ENCODE measurements around the gene KIAA0930. TPM values are rescaled to one million over a fixed set of nuclear protein-coding genes. Genes with fewer than 3 reads are reported as not detected.

Gene KIAA0930
- total RNA-seq, 2 experiments from 2014 or later, result 6.7 to 7.4 TPM

DNA sequence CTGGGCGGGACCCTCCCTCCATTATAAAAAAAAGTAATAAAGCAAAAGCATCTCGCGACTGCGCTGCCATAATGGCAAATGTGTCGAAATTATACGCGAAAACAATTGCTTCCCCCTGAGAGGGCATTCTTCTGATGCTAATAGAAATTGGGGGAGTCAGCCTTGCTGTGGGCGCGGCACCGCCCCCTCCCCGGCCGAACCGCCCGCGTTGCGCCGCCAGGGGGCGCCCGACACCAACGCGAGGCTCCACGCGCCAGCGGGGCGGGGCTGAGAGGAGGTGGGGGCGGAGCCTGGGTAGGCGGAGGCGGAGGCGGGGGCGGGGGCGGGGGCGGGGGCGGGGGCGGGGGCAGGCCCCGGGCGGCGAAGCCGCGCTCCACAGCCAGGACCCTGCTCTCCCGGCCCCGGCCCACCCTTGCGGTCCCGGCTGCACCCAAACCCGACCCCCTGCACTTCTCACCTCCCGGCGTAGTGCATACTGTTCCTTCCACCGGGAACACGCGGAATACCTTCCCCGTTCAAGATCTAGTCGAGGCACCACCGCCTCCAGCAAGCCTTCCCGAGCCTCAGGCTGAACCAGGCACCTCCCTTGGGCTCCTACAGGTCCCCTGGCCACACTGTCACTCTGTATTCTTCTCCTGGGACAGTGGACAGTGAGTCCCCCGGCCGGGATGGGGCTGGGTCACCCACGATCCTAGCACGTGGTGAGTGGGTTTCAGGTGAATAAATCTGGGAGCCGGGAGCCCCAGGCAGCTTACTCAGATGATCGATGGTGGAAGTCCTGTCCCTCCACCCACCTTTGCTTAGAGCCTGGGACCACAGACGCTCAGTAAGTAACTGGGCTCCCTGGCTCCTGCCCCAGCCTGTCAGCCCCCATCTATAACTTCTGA lies 28.5 kb upstream of the KIAA0930 start:
- peak overlapping the region; percentile 59 for H3K4me3 ChIP-seq (ENCODE audit: low read length)
- POLR2A ChIA-PET, result interaction anchor here (1.5 kb wide), 1 partner anchor 28 kb away, joined by 4 read pairs; no protein-coding TSS in a partner anchor
- TF ChIP-seq, protein P1, sequence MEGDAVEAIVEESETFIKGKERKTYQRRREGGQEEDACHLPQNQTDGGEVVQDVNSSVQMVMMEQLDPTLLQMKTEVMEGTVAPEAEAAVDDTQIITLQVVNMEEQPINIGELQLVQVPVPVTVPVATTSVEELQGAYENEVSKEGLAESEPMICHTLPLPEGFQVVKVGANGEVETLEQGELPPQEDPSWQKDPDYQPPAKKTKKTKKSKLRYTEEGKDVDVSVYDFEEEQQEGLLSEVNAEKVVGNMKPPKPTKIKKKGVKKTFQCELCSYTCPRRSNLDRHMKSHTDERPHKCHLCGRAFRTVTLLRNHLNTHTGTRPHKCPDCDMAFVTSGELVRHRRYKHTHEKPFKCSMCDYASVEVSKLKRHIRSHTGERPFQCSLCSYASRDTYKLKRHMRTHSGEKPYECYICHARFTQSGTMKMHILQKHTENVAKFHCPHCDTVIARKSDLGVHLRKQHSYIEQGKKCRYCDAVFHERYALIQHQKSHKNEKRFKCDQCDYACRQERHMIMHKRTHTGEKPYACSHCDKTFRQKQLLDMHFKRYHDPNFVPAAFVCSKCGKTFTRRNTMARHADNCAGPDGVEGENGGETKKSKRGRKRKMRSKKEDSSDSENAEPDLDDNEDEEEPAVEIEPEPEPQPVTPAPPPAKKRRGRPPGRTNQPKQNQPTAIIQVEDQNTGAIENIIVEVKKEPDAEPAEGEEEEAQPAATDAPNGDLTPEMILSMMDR (IDR thresholded peaks at IDR 0.05), result peak; percentile 83

DNA sequence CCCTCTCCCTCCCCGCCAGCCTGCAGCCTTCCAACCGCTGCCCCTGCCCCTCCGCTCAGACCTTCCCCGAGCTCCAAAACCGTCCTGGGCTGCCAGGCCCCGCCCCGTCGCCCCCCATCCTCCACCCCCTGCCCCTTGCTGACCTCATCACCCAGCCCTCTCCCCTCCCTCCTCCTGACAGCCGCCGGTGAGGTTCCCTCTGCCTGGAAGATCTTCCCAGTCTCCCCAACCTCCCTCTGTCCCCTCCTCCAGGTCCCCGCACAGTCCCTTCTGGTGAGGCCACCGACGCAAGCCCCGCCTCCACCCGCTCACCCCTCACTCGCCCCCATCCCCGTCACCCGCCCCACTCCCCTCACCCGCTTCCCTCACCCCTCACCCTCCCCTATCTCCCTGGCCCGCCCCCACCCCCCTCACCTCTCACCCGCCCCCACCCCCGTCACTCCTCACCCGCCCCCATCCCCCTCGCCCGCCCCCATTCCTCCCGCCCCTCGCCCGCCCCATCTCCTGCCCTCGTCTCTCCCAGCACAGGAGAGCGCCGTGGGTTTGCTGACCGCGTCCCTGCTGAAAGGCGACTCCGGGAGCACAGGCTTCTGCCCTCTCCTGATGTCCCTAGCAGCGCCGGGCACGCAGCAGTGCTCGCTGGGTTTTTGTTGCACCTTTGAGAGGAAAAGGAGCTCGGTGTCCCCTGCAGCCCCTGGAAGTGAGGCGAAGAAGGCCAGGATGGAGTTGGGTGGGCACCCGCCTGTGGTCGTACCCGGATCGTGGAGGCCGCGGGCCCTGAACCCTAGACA lies 27.7 kb upstream of the KIAA0930 start:
- Histone ChIP-seq H3K36me3 (ENCODE audit: insufficient read depth, low read length) (no peaks in the 10 kb centered on the region), H3K4me1 (ENCODE audit: insufficient read depth, low read length) (peaks cover 21% of the 10 kb centered on the region), H3K27me3 (ENCODE audit: control insufficient read depth in 1 of 2, insufficient read depth in 2 of 2, low read length in 2 of 2) (peaks cover 0 to 10% of the 10 kb centered on the region in 2 experiments), H3K9me3 (ENCODE audit: control insufficient read depth in 1 of 2, insufficient read depth in 1 of 2, low read length in 2 of 2) (no peaks in the 10 kb centered on the region), H3K4me3 (ENCODE audit: low read length) (peak overlapping the region; percentile 59), H3K27ac (ENCODE audit: low read depth in 1 of 2, low read length in 2 of 2) (no peak overlapping the region)
- Mint-ChIP-seq H3K27ac (no peak overlapping the region), H3K36me3 (ENCODE audit: low read depth) (no peaks in the 10 kb centered on the region), H3K4me1 (ENCODE audit: low read depth) (peaks cover 17% of the 10 kb centered on the region), H3K4me3 (peak overlapping the region; percentile 81), H3K9me3 (no peaks in the 10 kb centered on the region), H3K27me3 (peaks cover 20% of the 10 kb centered on the region)
- POLR2A ChIA-PET, result interaction anchor here (0.6 to 1.5 kb wide), 2 partner anchors 29 to 66 kb away, joined by 4 read pairs; no protein-coding TSS in a partner anchor
- DNase-seq (peak in 7 of 14 experiments; percentile 5 to 61 (median 33)), ATAC-seq (ENCODE audit: poor library complexity) (peak; percentile 25)
- TF ChIP-seq, protein P1 (IDR thresholded peaks at IDR 0.05), result no peak
- CTCF ChIA-PET, result interaction anchor here (0.7 to 1.6 kb wide), 4 partner anchors 41 to 169 kb away, joined by 3 read pairs; no protein-coding TSS in a partner anchor
- intact Hi-C loops (cut with DNase I, micrococcal nuclease), result loop anchor here (2.0 to 5.0 kb wide), 3 partner anchors 50 to 404 kb away; partner anchors contain the start of gene ATXN10 (in 1 of the 2)

More for the DNA sequence above, 28.5 kb upstream of the KIAA0930 start:
- Mint-ChIP-seq H3K4me1 (ENCODE audit: low read depth) (peaks cover 17% of the 10 kb centered on the region), H3K27me3 (peaks cover 14% of the 10 kb centered on the region), H3K36me3 (ENCODE audit: low read depth) (no peaks in the 10 kb centered on the region), H3K9me3 (no peaks in the 10 kb centered on the region), H3K27ac (no peak overlapping the region), H3K4me3 (peak overlapping the region; percentile 83)
- Histone ChIP-seq H3K36me3 (ENCODE audit: insufficient read depth, low read length) (no peaks in the 10 kb centered on the region), H3K27ac (ENCODE audit: low read depth in 1 of 2, low read length in 2 of 2) (no peak overlapping the region), H3K9me3 (ENCODE audit: control insufficient read depth in 1 of 2, insufficient read depth in 1 of 2, low read length in 2 of 2) (no peaks in the 10 kb centered on the region), H3K27me3 (ENCODE audit: control insufficient read depth in 1 of 2, insufficient read depth in 2 of 2, low read length in 2 of 2) (peaks cover 0 to 7% of the 10 kb centered on the region in 2 experiments), H3K4me1 (ENCODE audit: insufficient read depth, low read length) (peaks cover 18% of the 10 kb centered on the region)
- intact Hi-C loops (cut with DNase I, micrococcal nuclease), result loop anchor here (1.0 to 5.0 kb wide), 6 partner anchors 28 to 403 kb away; partner anchors contain the start of genes ATXN10 (in 1 of the 2) and FAM118A (in 1 of the 2)
- CTCF ChIA-PET, result interaction anchor here (0.7 to 1.6 kb wide), 3 partner anchors 40 to 90 kb away, joined by 3 read pairs; no protein-coding TSS in a partner anchor
- DNase-seq (peak; percentile 81 to 97 (median 92)), ATAC-seq (ENCODE audit: poor library complexity) (peak; percentile 99)

DNA sequence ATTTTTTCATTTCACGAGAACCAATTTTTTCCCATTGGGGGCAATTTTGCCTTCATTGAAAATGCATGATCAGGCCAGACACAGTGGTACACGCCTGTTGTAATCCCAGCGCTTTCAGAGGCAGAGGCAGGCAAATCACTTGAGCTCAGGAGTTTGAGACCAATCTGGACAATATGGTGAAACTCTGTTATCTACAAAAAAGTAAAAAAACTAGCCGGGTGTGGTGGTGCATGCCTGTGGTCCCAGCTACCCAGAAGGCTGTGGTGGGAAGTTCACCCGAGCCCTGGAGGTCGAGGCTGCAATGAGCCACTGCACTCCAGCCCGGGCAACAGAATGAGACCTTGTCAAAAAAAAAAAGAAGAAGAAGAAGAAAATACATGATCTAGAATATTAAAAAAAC lies 24.8 kb upstream of the KIAA0930 start:
- CTCF ChIA-PET, result interaction anchor here (1.8 kb wide), 1 partner anchor 171 kb away, joined by 4 read pairs; no protein-coding TSS in a partner anchor
- POLR2A ChIA-PET, result no interaction called here
- no peaks in the 10 kb centered on the region for H3K36me3 ChIP-seq (ENCODE audit: insufficient read depth, low read length)
- H3K27ac Mint-ChIP-seq, result no peak overlapping the region
- DNase-seq (no peak), ATAC-seq (ENCODE audit: poor library complexity) (no peak)
- TF ChIP-seq, protein P1 (IDR thresholded peaks at IDR 0.05), result no peak
- peaks cover 24% of the 10 kb centered on the region for H3K4me1 ChIP-seq (ENCODE audit: insufficient read depth, low read length)
- H3K4me3 ChIP-seq (ENCODE audit: low read length), result no peak overlapping the region
- H3K4me3 Mint-ChIP-seq, result no peak overlapping the region
- intact Hi-C loops (cut with DNase I, micrococcal nuclease), result loop anchor here in 1 of 2 experiments (5.0 kb wide), 2 partner anchors 287 to 407 kb away; partner anchors contain the start of gene ATXN10
- no peaks in the 10 kb centered on the region for H3K36me3 Mint-ChIP-seq (ENCODE audit: low read depth)
- H3K27me3 Mint-ChIP-seq, result peaks cover 23% of the 10 kb centered on the region
- H3K4me1 Mint-ChIP-seq (ENCODE audit: low read depth), result peaks cover 17% of the 10 kb centered on the region
- H3K27ac ChIP-seq (ENCODE audit: low read depth in 1 of 2, low read length in 2 of 2), result no peak overlapping the region
- H3K9me3 Mint-ChIP-seq, result no peaks in the 10 kb centered on the region
- H3K9me3 ChIP-seq (ENCODE audit: control insufficient read depth in 1 of 2, insufficient read depth in 1 of 2, low read length in 2 of 2), result no peaks in the 10 kb centered on the region
- H3K27me3 ChIP-seq (ENCODE audit: control insufficient read depth in 1 of 2, insufficient read depth in 2 of 2, low read length in 2 of 2), result peaks cover 0 to 14% of the 10 kb centered on the region in 2 experiments

Measured in CD4-positive, alpha-beta T cell (primary cell).